Measurements from ENCODE around the gene LRRC31.

Gene LRRC31

GRCh38 chr3:169868369-169868768 is 1.4 kb downstream of the LRRC31 start:
- no peak for DNase-seq (ENCODE audit: extremely low spot score)
- CTCF ChIA-PET: no interaction called here
- TF ChIP-seq NFRKB (IDR thresholded peaks at IDR 0.05) (no peak), PKNOX1 (IDR thresholded peaks at IDR 0.05) (peak; percentile 44)
- POLR2A ChIA-PET: no interaction called here

- no peak for TF ChIP-seq ARNT (IDR thresholded peaks at IDR 0.05)
- no peak for TF ChIP-seq FOXA1 (IDR thresholded peaks at IDR 0.05)
- TF ChIP-seq CTBP1 (IDR thresholded peaks at IDR 0.05; ENCODE audit: borderline replicate concordance): no peak
- TF ChIP-seq ZNF384 (IDR thresholded peaks at IDR 0.05): no peak
- TF ChIP-seq FOXK2 (IDR thresholded peaks at IDR 0.05): no peak
- no peak for TF ChIP-seq NFRKB (IDR thresholded peaks at IDR 0.05)
- TF ChIP-seq HDGF (IDR thresholded peaks at IDR 0.05; ENCODE audit: borderline replicate concordance): no peak
- no peak for TF ChIP-seq FOXM1 (IDR thresholded peaks at IDR 0.05; ENCODE audit: borderline replicate concordance)
- TF ChIP-seq TARDBP (IDR thresholded peaks at IDR 0.05): no peak
- no peak for TF ChIP-seq SP1 (IDR thresholded peaks at IDR 0.05)
- TF ChIP-seq PKNOX1 (IDR thresholded peaks at IDR 0.05): no peak
- TF ChIP-seq L3MBTL2 (conservative IDR thresholded peaks at IDR 0.05): no peak
- TF ChIP-seq LEF1 (IDR thresholded peaks at IDR 0.05; ENCODE audit: borderline replicate concordance): no peak
- no peak for TF ChIP-seq BHLHE40 (IDR thresholded peaks at IDR 0.05; ENCODE audit: borderline replicate concordance)
- TF ChIP-seq ELF4 (IDR thresholded peaks at IDR 0.05): no peak
- TF ChIP-seq SUZ12 (IDR thresholded peaks at IDR 0.05): no peak
- ChIA-PET CTCF (no interaction called here), POLR2A (no interaction called here)
- DNase-seq (ENCODE audit: extremely low spot score): no peak
These were observed 2.0 kb downstream of the LRRC31 start for GRCh38 chr3:169867584-169868210.

GRCh38 chr3:169865176-169865767 is 4.5 kb downstream of the LRRC31 start:
- POLR2A ChIA-PET: no interaction called here
- TF ChIP-seq FOXM1 (IDR thresholded peaks at IDR 0.05; ENCODE audit: borderline replicate concordance): no peak
- TF ChIP-seq CTBP1 (IDR thresholded peaks at IDR 0.05; ENCODE audit: borderline replicate concordance): no peak
- TF ChIP-seq L3MBTL2 (conservative IDR thresholded peaks at IDR 0.05): no peak
- no peak for TF ChIP-seq LEF1 (IDR thresholded peaks at IDR 0.05; ENCODE audit: borderline replicate concordance)
- no peak for TF ChIP-seq SP1 (IDR thresholded peaks at IDR 0.05)
- TF ChIP-seq TARDBP (IDR thresholded peaks at IDR 0.05): no peak
- no peak for TF ChIP-seq NFRKB (IDR thresholded peaks at IDR 0.05)
- no peak for TF ChIP-seq BHLHE40 (IDR thresholded peaks at IDR 0.05; ENCODE audit: borderline replicate concordance)
- TF ChIP-seq FOXA1 (IDR thresholded peaks at IDR 0.05): no peak
- no peak for TF ChIP-seq SUZ12 (IDR thresholded peaks at IDR 0.05)
- DNase-seq (ENCODE audit: extremely low spot score): no peak
- CTCF ChIA-PET: interaction anchor here (0.6 kb wide), 1 partner anchor 530 kb away, joined by 4 read pairs; no protein-coding TSS in a partner anchor

- TF ChIP-seq NFRKB (IDR thresholded peaks at IDR 0.05) (no peak), FOXM1 (IDR thresholded peaks at IDR 0.05; ENCODE audit: borderline replicate concordance) (no peak), ELF4 (IDR thresholded peaks at IDR 0.05) (no peak), ARNT (IDR thresholded peaks at IDR 0.05) (no peak)
- CTCF ChIA-PET: no interaction called here
These were observed 5.5 kb downstream of the LRRC31 start for GRCh38 chr3:169864270-169864669.

GRCh38 chr3:169863458-169863899 is 6.3 kb downstream of the LRRC31 start:
- peak; percentile 75 for DNase-seq (ENCODE audit: extremely low spot score)
- no peak for TF ChIP-seq FOXA1 (IDR thresholded peaks at IDR 0.05)
- no peak for TF ChIP-seq SP1 (IDR thresholded peaks at IDR 0.05)
- no peak for TF ChIP-seq SUZ12 (IDR thresholded peaks at IDR 0.05)
- no peak for TF ChIP-seq FOXK2 (IDR thresholded peaks at IDR 0.05)
- no peak for TF ChIP-seq HDGF (IDR thresholded peaks at IDR 0.05; ENCODE audit: borderline replicate concordance)
- no peak for TF ChIP-seq TARDBP (IDR thresholded peaks at IDR 0.05)
- TF ChIP-seq FOXM1 (IDR thresholded peaks at IDR 0.05; ENCODE audit: borderline replicate concordance): no peak
- TF ChIP-seq NFRKB (IDR thresholded peaks at IDR 0.05): no peak
- ChIA-PET POLR2A (no interaction called here), CTCF (no interaction called here)

More at GRCh38 chr3:169864270-169864669, 5.5 kb downstream of the LRRC31 start:
- DNase-seq (ENCODE audit: extremely low spot score): no peak
- POLR2A ChIA-PET: no interaction called here

- CTCF ChIA-PET: interaction anchor here (0.8 kb wide), 1 partner anchor 140 kb away, joined by 3 read pairs; no protein-coding TSS in a partner anchor
These were observed 7.9 kb downstream of the LRRC31 start for GRCh38 chr3:169861871-169862270.

More at GRCh38 chr3:169861871-169862270, 7.9 kb downstream of the LRRC31 start:
- TF ChIP-seq PKNOX1 (IDR thresholded peaks at IDR 0.05) (no peak), ZNF384 (IDR thresholded peaks at IDR 0.05) (no peak)
- DNase-seq (ENCODE audit: extremely low spot score): no peak
- POLR2A ChIA-PET: interaction anchor here (1.3 kb wide), 1 partner anchor 104 kb away, joined by 4 read pairs; no protein-coding TSS in a partner anchor

Measured in HEK293T (cell line).